ENCODE data around the gene INPP4B.

Gene INPP4B

GRCh38 chr4:142405021-142405694, 440.9 kb downstream of the INPP4B start:
- no peaks in the 10 kb centered on the region for H3K27me3 ChIP-seq (ENCODE audit: insufficient read depth, low read length, poor library complexity)
- H3K4me2 ChIP-seq (ENCODE audit: insufficient read depth, low read length): peak overlapping the region; percentile 65
- H3K36me3 ChIP-seq (ENCODE audit: insufficient read depth, low read length): peaks cover 15% of the 10 kb centered on the region; the same call in 1 of the 2 replicates
- ATAC-seq (ENCODE audit: insufficient read depth, low read depth) (peak; percentile 76), DNase-seq (peak; percentile 80)
- peak overlapping the region; percentile 62 for H3K9ac ChIP-seq (ENCODE audit: low read depth, low read length)
- H2AFZ ChIP-seq (ENCODE audit: low read depth, low read length): peak overlapping the region; percentile 82
- no peak for TF ChIP-seq EZH2 (IDR thresholded peaks at IDR 0.05; ENCODE audit: borderline replicate concordance, low read depth, low read length, severe bottlenecking)
- TF ChIP-seq, protein P1, sequence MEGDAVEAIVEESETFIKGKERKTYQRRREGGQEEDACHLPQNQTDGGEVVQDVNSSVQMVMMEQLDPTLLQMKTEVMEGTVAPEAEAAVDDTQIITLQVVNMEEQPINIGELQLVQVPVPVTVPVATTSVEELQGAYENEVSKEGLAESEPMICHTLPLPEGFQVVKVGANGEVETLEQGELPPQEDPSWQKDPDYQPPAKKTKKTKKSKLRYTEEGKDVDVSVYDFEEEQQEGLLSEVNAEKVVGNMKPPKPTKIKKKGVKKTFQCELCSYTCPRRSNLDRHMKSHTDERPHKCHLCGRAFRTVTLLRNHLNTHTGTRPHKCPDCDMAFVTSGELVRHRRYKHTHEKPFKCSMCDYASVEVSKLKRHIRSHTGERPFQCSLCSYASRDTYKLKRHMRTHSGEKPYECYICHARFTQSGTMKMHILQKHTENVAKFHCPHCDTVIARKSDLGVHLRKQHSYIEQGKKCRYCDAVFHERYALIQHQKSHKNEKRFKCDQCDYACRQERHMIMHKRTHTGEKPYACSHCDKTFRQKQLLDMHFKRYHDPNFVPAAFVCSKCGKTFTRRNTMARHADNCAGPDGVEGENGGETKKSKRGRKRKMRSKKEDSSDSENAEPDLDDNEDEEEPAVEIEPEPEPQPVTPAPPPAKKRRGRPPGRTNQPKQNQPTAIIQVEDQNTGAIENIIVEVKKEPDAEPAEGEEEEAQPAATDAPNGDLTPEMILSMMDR (IDR thresholded peaks at IDR 0.05; ENCODE audit: borderline replicate concordance, extremely low read depth, low read length, poor library complexity, severe bottlenecking): peak; percentile 5
- peak overlapping the region; percentile 99 for H3K27ac ChIP-seq (ENCODE audit: low read length)
- H3K79me2 ChIP-seq (ENCODE audit: insufficient read depth, low read length): peaks cover 45% of the 10 kb centered on the region
- H3K4me1 ChIP-seq (ENCODE audit: insufficient read depth, low read length): peaks cover 71% of the 10 kb centered on the region
- no peaks in the 10 kb centered on the region for H3K9me3 ChIP-seq (ENCODE audit: insufficient read depth, low read length, severe bottlenecking)
- no peaks in the 10 kb centered on the region for H4K20me1 ChIP-seq (ENCODE audit: insufficient read depth, low read length)
- peak overlapping the region; percentile 40 to 76; a peak in 3 of 4 replicates for H3K4me3 ChIP-seq (ENCODE audit: low read depth in 1 of 2, low read length in 2 of 2)

DNA sequence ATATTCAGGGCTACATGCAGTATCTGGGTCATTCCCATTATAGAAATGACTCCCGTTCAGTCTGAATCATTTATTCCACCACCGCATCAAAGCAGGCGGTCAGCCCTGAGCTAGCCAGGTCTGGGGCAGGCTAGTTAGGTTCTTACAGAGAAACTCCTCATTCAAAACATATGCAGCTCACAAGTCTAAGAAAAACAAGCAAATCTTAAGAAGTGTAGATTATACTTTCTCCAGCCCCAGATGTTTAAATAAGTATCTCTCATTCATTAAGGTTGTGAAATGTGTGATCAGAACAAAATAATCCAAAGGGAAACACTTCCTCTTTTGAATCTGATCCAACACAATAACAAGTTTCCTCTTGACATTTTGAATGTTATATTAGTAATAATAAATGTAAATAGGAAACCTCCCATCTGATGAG, 441.9 kb downstream of the INPP4B start:
- peak overlapping the region; percentile 99 for H3K27ac ChIP-seq (ENCODE audit: low read length)
- peak overlapping the region; percentile 40 to 76 for H3K4me3 ChIP-seq (ENCODE audit: low read depth in 1 of 2, low read length in 2 of 2)
- peaks cover 54% of the 10 kb centered on the region for H3K79me2 ChIP-seq (ENCODE audit: insufficient read depth, low read length)
- peak; percentile 17 for DNase-seq
- peak overlapping the region; percentile 65 for H3K4me2 ChIP-seq (ENCODE audit: insufficient read depth, low read length)
- no peak for TF ChIP-seq EZH2 (IDR thresholded peaks at IDR 0.05; ENCODE audit: borderline replicate concordance, low read depth, low read length, severe bottlenecking)
- TF ChIP-seq, protein P1 (IDR thresholded peaks at IDR 0.05; ENCODE audit: borderline replicate concordance, extremely low read depth, low read length, poor library complexity, severe bottlenecking): no peak
- H2AFZ ChIP-seq (ENCODE audit: low read depth, low read length): peak overlapping the region; percentile 62
- H3K9me3 ChIP-seq (ENCODE audit: insufficient read depth, low read length, severe bottlenecking): no peaks in the 10 kb centered on the region
- H3K9ac ChIP-seq (ENCODE audit: low read depth, low read length): peak overlapping the region; percentile 62
- no peak for ATAC-seq (ENCODE audit: insufficient read depth, low read depth)
- no peaks in the 10 kb centered on the region for H4K20me1 ChIP-seq (ENCODE audit: insufficient read depth, low read length)
- H3K27me3 ChIP-seq (ENCODE audit: insufficient read depth, low read length, poor library complexity): no peaks in the 10 kb centered on the region
- H3K4me1 ChIP-seq (ENCODE audit: insufficient read depth, low read length): peaks cover 81% of the 10 kb centered on the region
- H3K36me3 ChIP-seq (ENCODE audit: insufficient read depth, low read length): peaks cover 20% of the 10 kb centered on the region

- H3K27me3 ChIP-seq (ENCODE audit: insufficient read depth, low read length, poor library complexity): no peaks in the 10 kb centered on the region
- H4K20me1 ChIP-seq (ENCODE audit: insufficient read depth, low read length): no peaks in the 10 kb centered on the region
- H3K79me2 ChIP-seq (ENCODE audit: insufficient read depth, low read length): peaks cover 64% of the 10 kb centered on the region
- no peaks in the 10 kb centered on the region for H3K9me3 ChIP-seq (ENCODE audit: insufficient read depth, low read length, severe bottlenecking)
- H3K4me2 ChIP-seq (ENCODE audit: insufficient read depth, low read length): peak overlapping the region; percentile 65
- peak overlapping the region; percentile 62 for H3K9ac ChIP-seq (ENCODE audit: low read depth, low read length)
- ATAC-seq (ENCODE audit: insufficient read depth, low read depth): no peak
- H3K27ac ChIP-seq (ENCODE audit: low read length): peak overlapping the region; percentile 99
- peaks cover 80% of the 10 kb centered on the region for H3K4me1 ChIP-seq (ENCODE audit: insufficient read depth, low read length)
- H3K4me3 ChIP-seq (ENCODE audit: low read depth in 1 of 2, low read length in 2 of 2): peak overlapping the region; percentile 40 to 76; a peak in 3 of 4 replicates
- H3K36me3 ChIP-seq (ENCODE audit: insufficient read depth, low read length): peaks cover 20% of the 10 kb centered on the region
- TF ChIP-seq, protein P1 (IDR thresholded peaks at IDR 0.05; ENCODE audit: borderline replicate concordance, extremely low read depth, low read length, poor library complexity, severe bottlenecking): no peak
- no peak for TF ChIP-seq EZH2 (IDR thresholded peaks at IDR 0.05; ENCODE audit: borderline replicate concordance, low read depth, low read length, severe bottlenecking)
- peak; percentile 23 for DNase-seq
- peak overlapping the region; percentile 9; the same call in 1 of the 2 replicates for H2AFZ ChIP-seq (ENCODE audit: low read depth, low read length)
These were observed 443.2 kb downstream of the INPP4B start for GRCh38 chr4:142402900-142403299.

Data from DND-41 (cell line).